Muscle of leg (tissue), 11 donors: ENCODE measurements around the gene LEPROT. TPM values are rescaled to one million over a fixed set of nuclear protein-coding genes. Genes with fewer than 3 reads are reported as not detected.

Experiments
- DNase-seq: peaks from one replicate; pipeline ENCODE4 v3.0.0; 2013
- H3K27ac ChIP-seq: one replicate; pipeline ENCODE4 v1.5.1; 2013; ENCODE audit warnings: mild to moderate bottlenecking, low read length, control low read depth
- H3K27me3 ChIP-seq: one replicate; pipeline ENCODE4 v1.6.1; 2013; ENCODE audit warnings: low read length; ENCODE audit not compliant: control insufficient read depth, insufficient read depth
- H3K36me3 ChIP-seq: one replicate; pipeline ENCODE4 v1.6.1; 2013; ENCODE audit warnings: low read length; ENCODE audit not compliant: control insufficient read depth, insufficient read depth
- H3K4me1 ChIP-seq: one replicate; pipeline ENCODE4 v1.6.1; 2013; ENCODE audit warnings: low read length; ENCODE audit not compliant: control insufficient read depth, insufficient read depth
- H3K4me3 ChIP-seq: one replicate; pipeline ENCODE4 v1.5.1; 2013; ENCODE audit warnings: low read length, control low read depth
- H3K9me3 ChIP-seq: replicated peaks from 2 replicates; pipeline ENCODE4 v1.6.1; 2013; ENCODE audit warnings: low read depth, low read length; ENCODE audit not compliant: control insufficient read depth
- WGBS: methylation state at CpG from one replicate; pipeline ENCODE4 v1.1.5; 2013; ENCODE audit warnings: missing lambda C conversion rate; ENCODE audit not compliant: insufficient coverage; 5-methylcytosine and 5-hydroxymethylcytosine counted together
- polyA plus RNA-seq, 8 donors: library from polyadenylated mRNA; unstranded; fragments of 120-200 nt; gene quantifications; one replicate each; pipeline versions ENCODE4 v1.2.1 to v1.2.3, GENCODE V29; 2013; ENCODE audit warnings: inconsistent platforms in 1 of 8, low replicate concordance in 1 of 8; ENCODE audit not compliant: insufficient read length in 8 of 8, insufficient read depth in 1 of 8
- total RNA-seq: library from RNA; stranded (reverse); fragments of 120-200 nt; gene quantifications from one replicate; pipeline ENCODE4 v1.2.4, GENCODE V29; 2013

Gene LEPROT
- total and polyA plus RNA-seq, 9 donors = 45.0 to 65.8 (median 52.2) TPM

GRCh38 chr1:65421351-65422025 is 1.0 kb downstream of the LEPROT start:
- Histone ChIP-seq H3K9me3 (no peaks in the 10 kb centered on the region), H3K27ac (peak overlapping the region; percentile 99), H3K4me1 (peaks cover 18% of the 10 kb centered on the region), H3K36me3 (peaks cover 19% of the 10 kb centered on the region), H3K4me3 (peak overlapping the region; percentile 93), H3K27me3 (no peaks in the 10 kb centered on the region)
- 0% methylated on average over 1 of the region's 13 CpGs for WGBS
- peak; percentile 38 for DNase-seq

- Histone ChIP-seq H3K27me3 (no peaks in the 10 kb centered on the region), H3K36me3 (peaks cover 25% of the 10 kb centered on the region), H3K27ac (no peak overlapping the region), H3K4me3 (no peak overlapping the region), H3K9me3 (no peaks in the 10 kb centered on the region), H3K4me1 (peaks cover 18% of the 10 kb centered on the region)
- WGBS = 91% methylated on average over 8 of the region's 12 CpGs
- no peak for DNase-seq
Measured at GRCh38 chr1:65422241-65423203, 2.1 kb downstream of the LEPROT start.

- no peak overlapping the region for H3K4me3 ChIP-seq
- H3K36me3 ChIP-seq = peaks cover 29% of the 10 kb centered on the region
- no CpG with 5 or more reads among the region's 2 CpGs for WGBS
- no peak for DNase-seq
- peaks cover 18% of the 10 kb centered on the region for H3K4me1 ChIP-seq
- H3K27me3 ChIP-seq = no peaks in the 10 kb centered on the region
- H3K27ac ChIP-seq = no peak overlapping the region
- no peaks in the 10 kb centered on the region for H3K9me3 ChIP-seq
Measured at GRCh38 chr1:65423884-65424572, 3.6 kb downstream of the LEPROT start.

GRCh38 chr1:65424573-65424889 is 4.1 kb downstream of the LEPROT start:
- H3K4me3 ChIP-seq = no peak overlapping the region
- no peaks in the 10 kb centered on the region for H3K27me3 ChIP-seq
- H3K27ac ChIP-seq = no peak overlapping the region
- WGBS = no CpG with 5 or more reads among the region's 1 CpG
- DNase-seq = no peak
- H3K36me3 ChIP-seq = peaks cover 31% of the 10 kb centered on the region
- H3K9me3 ChIP-seq = no peaks in the 10 kb centered on the region
- H3K4me1 ChIP-seq = peaks cover 17% of the 10 kb centered on the region

- Histone ChIP-seq H3K4me3 (no peak overlapping the region), H3K4me1 (peaks cover 13% of the 10 kb centered on the region), H3K27me3 (no peaks in the 10 kb centered on the region), H3K27ac (no peak overlapping the region), H3K9me3 (no peaks in the 10 kb centered on the region), H3K36me3 (peaks cover 31% of the 10 kb centered on the region)
- no peak for DNase-seq
- no CpG with 5 or more reads among the region's 2 CpGs for WGBS
Measured at GRCh38 chr1:65425006-65425405, 4.5 kb downstream of the LEPROT start.

- H3K4me3 ChIP-seq = no peak overlapping the region
- H3K36me3 ChIP-seq = peaks cover 31% of the 10 kb centered on the region
- peaks cover 13% of the 10 kb centered on the region for H3K4me1 ChIP-seq
- H3K27me3 ChIP-seq = no peaks in the 10 kb centered on the region
- no peaks in the 10 kb centered on the region for H3K9me3 ChIP-seq
- no peak for DNase-seq
- H3K27ac ChIP-seq = no peak overlapping the region
- WGBS = 90% methylated on average over 3 of the region's 3 CpGs
Measured at GRCh38 chr1:65425697-65426096, 5.2 kb downstream of the LEPROT start.

- H3K27ac ChIP-seq = peak overlapping the region; percentile 45
- 94% methylated on average over 2 of the region's 2 CpGs for WGBS
- no peak for DNase-seq
- H3K36me3 ChIP-seq = peaks cover 37% of the 10 kb centered on the region
- no peaks in the 10 kb centered on the region for H3K4me1 ChIP-seq
- H3K9me3 ChIP-seq = no peaks in the 10 kb centered on the region
- H3K4me3 ChIP-seq = no peak overlapping the region
- no peaks in the 10 kb centered on the region for H3K27me3 ChIP-seq
Measured at GRCh38 chr1:65429078-65429477, 8.6 kb downstream of the LEPROT start.

GRCh38 chr1:65429806-65430205 is 9.3 kb downstream of the LEPROT start:
- H3K4me3 ChIP-seq = no peak overlapping the region
- no peak for DNase-seq
- no peaks in the 10 kb centered on the region for H3K9me3 ChIP-seq
- H3K27me3 ChIP-seq = no peaks in the 10 kb centered on the region
- peak overlapping the region; percentile 63 for H3K27ac ChIP-seq
- H3K36me3 ChIP-seq = peaks cover 37% of the 10 kb centered on the region
- no peaks in the 10 kb centered on the region for H3K4me1 ChIP-seq
- WGBS = no CpG with 5 or more reads among the region's 7 CpGs

- Histone ChIP-seq H3K4me3 (no peak overlapping the region), H3K36me3 (peaks cover 24% of the 10 kb centered on the region), H3K27ac (no peak overlapping the region), H3K4me1 (no peaks in the 10 kb centered on the region), H3K27me3 (no peaks in the 10 kb centered on the region), H3K9me3 (no peaks in the 10 kb centered on the region)
- DNase-seq = peak; percentile 65
- WGBS = no CpG with 5 or more reads among the region's 1 CpG
Measured at GRCh38 chr1:65431111-65431705, 10.7 kb downstream of the LEPROT start.

GRCh38 chr1:65432918-65433317 is 12.4 kb downstream of the LEPROT start:
- peaks cover 12% of the 10 kb centered on the region for H3K36me3 ChIP-seq
- H3K27me3 ChIP-seq = no peaks in the 10 kb centered on the region
- H3K27ac ChIP-seq = no peak overlapping the region
- H3K9me3 ChIP-seq = no peaks in the 10 kb centered on the region
- no peaks in the 10 kb centered on the region for H3K4me1 ChIP-seq
- H3K4me3 ChIP-seq = no peak overlapping the region
- no peak for DNase-seq
- 85% methylated on average over 3 of the region's 8 CpGs for WGBS
